Ovary (tissue), 3 donors: ENCODE data around the gene SRD5A1.

Experiments
- POLR2A ChIP-seq: fragments of 450-650 bp; IDR thresholded peaks from one replicate; pipeline ENCODE4 v1.6.1; 2017; ENCODE audit warnings: antibody characterized with exemption, mild to moderate bottlenecking, moderate library complexity
- TF ChIP-seq, protein P1 (sequence below), 3 donors: fragments of 450-650 bp in 2 of 3; fragments of 200-600 bp in 1 of 3; IDR thresholded peaks; one replicate each; pipeline versions ENCODE4 v1.5.1 to v1.8.0; 2016 to 2022; ENCODE audit warnings: antibody characterized with exemption in 3 of 3, mild to moderate bottlenecking in 1 of 3
- donor health status: DM: no; HTN: no; CAD: no.

DNA sequence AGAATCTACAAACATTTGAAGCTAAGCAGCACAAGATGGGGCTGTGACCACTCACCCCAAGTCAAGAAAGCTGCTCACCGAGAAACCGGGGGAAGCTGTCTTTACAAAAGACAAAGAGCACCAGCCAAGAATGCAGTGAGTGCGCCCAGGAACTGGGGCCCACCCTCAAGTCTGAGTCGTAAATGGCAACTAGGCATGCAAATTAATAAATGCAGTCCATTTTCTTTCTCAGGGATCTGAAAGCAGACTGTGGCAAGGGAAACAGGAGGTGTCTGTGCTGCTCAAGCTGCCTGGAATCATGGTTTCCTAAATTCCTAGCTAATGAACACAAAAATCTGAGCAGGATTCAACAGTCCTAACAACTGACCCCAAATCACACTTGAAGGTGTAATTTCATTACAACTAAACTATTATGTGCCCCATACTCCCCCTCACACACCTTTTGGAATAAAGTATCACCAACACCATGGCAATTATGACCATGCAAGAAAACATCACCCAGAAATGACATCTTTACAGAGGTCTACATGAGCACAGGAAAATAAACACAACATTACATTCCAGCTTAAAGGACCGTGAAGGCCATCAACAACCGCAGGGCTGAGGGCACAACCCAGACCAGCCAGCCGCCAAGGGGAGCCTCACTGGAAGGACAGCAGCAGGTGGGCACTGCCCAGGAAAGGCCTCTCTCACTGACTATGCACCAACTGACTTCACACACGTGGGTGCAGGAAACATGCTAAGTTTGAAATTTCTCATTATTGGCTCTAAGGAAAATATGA, 18.0 kb upstream of the SRD5A1 start:
- TF ChIP-seq POLR2A: no peak
- TF ChIP-seq, protein P1, sequence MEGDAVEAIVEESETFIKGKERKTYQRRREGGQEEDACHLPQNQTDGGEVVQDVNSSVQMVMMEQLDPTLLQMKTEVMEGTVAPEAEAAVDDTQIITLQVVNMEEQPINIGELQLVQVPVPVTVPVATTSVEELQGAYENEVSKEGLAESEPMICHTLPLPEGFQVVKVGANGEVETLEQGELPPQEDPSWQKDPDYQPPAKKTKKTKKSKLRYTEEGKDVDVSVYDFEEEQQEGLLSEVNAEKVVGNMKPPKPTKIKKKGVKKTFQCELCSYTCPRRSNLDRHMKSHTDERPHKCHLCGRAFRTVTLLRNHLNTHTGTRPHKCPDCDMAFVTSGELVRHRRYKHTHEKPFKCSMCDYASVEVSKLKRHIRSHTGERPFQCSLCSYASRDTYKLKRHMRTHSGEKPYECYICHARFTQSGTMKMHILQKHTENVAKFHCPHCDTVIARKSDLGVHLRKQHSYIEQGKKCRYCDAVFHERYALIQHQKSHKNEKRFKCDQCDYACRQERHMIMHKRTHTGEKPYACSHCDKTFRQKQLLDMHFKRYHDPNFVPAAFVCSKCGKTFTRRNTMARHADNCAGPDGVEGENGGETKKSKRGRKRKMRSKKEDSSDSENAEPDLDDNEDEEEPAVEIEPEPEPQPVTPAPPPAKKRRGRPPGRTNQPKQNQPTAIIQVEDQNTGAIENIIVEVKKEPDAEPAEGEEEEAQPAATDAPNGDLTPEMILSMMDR (IDR thresholded peaks at IDR 0.05): no peak
